Cardiac ventricle fibroblast (primary cell): Measurements from ENCODE around the gene CLEC5A. TPM values are rescaled to one million over a fixed set of nuclear protein-coding genes. Genes with fewer than 3 reads are reported as not detected.

Experiments used
- total RNA-seq: library from RNA; depleted of rRNA; stranded (reverse); fragments of >200 nt; gene quantifications from 2 replicates; pipeline ENCODE4 v1.2.3, GENCODE V29; 2015

The CLEC5A gene
- total RNA-seq, result not detected in 2 replicates

DNA sequence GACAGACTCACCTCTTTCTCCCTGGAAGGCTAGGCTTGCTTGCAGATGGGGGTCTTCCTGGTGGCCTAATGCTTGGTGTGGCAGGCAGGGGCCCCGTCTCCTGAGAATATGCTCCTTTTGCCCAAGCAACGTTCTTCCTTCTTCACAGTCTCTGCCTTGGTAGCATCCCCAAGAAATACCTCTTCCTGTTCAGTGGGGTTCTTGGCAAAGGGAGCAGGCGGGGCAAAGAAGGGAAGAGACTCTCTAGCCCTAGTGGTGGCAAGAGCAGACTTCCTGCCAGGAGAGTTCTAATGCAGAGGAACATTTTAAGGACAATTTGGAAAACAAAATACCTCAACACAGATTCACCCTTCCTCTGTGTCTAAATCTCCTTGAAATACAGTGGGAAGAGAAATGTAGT lies at the start of gene CLEC5A:
TSS of gene CLEC5A (minus strand) at position 179 of the 400 bp plus-strand sequence. CDS start 682 bp downstream, outside the sequence.

DNA sequence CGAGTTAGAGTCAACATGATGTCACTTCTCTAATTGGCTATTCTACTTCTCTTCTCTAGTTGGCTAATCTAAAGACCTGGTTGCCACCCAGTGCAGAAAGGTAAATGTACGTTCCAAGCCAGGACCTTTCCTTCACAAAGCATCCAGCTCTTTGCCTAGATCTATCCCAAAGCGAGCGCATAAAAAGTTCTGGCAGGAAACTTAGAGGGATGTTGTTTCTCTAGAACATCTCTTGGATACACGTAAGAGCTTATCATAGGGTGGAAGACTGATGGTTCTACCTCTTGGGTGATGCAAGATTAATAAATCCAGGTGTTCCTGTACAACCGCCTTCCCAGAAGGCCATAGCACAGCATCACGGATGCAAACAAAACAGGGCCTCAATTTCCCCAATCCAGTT lies 26.9 kb upstream of the CLEC5A start, which contains the start of gene TAS2R38:
TSS of gene TAS2R38 (minus strand) at position 101 of the 400 bp plus-strand sequence. CDS start at position 17, 84 bp downstream.

DNA sequence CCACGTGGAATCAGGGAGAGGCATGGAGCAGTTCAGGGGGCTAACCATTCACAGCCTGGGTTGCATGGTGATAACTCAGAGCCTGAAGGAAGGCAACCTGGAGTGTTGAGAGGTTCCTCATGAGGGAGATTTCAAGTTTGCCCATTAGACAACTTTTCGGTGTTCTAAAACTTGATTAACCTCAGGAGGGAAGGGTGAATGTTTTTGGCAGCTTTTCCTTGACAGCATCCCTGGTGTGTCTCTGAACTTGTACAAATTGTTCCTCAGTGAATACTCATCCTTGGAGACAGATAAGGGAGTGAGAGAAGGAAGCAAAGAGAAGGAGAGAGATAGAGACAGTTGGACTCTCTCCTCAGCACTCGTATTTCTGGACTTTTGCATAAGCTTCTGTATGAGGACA lies 30.7 kb downstream of the CLEC5A start, which contains the start of gene OR9A4:
TSS of gene OR9A4 (plus strand) at position 301 of the 400 bp plus-strand sequence. CDS start 2,477 bp downstream, outside the sequence.

Other genes with a start within 250 kb of the CLEC5A start
- 3.6 and 4.0 TPM in 2 replicates for gene DENND11, start 244.8 kb downstream of the CLEC5A start, total RNA-seq
- not detected in 2 replicates for gene WEE2, start 238.6 kb downstream of the CLEC5A start, total RNA-seq
- gene SSBP1, start 208.6 kb downstream of the CLEC5A start, total RNA-seq, result 113 and 169 TPM in 2 replicates
- gene TAS2R3, start 182.9 kb downstream of the CLEC5A start, total RNA-seq, result 0.54 and 0.69 TPM in 2 replicates
- gene TAS2R4, start 170.3 kb downstream of the CLEC5A start, total RNA-seq, result 0.12 and 0.29 TPM in 2 replicates
- 0.44 and 1.3 TPM in 2 replicates for gene TAS2R5, start 156.8 kb downstream of the CLEC5A start, total RNA-seq
- not detected in 2 replicates for gene PRSS37, start 105.5 kb downstream of the CLEC5A start, total RNA-seq
- gene OR9A4, start 30.6 kb downstream of the CLEC5A start, total RNA-seq, result not detected in 2 replicates
- gene TAS2R38, start 26.8 kb upstream of the CLEC5A start, total RNA-seq, result not detected in 2 replicates
- gene MGAM, start 48.9 kb upstream of the CLEC5A start, total RNA-seq, result not detected in 2 replicates
- gene MGAM2, start 164.7 kb upstream of the CLEC5A start, total RNA-seq, result not detected in 2 replicates